C4-2B (cell line): ENCODE data around the gene ASIC2.

Source experiments
- ZFX ChIP-seq: fragments of 450-650 bp; IDR thresholded peaks from 2 replicates; pipeline ENCODE4 v1.6.1; 2017
- TF ChIP-seq, protein P1 (sequence below): fragments of 450-650 bp; conservative IDR thresholded peaks from 2 replicates; pipeline ENCODE4 v1.5.1; 2017; ENCODE audit warnings: mild to moderate bottlenecking

DNA sequence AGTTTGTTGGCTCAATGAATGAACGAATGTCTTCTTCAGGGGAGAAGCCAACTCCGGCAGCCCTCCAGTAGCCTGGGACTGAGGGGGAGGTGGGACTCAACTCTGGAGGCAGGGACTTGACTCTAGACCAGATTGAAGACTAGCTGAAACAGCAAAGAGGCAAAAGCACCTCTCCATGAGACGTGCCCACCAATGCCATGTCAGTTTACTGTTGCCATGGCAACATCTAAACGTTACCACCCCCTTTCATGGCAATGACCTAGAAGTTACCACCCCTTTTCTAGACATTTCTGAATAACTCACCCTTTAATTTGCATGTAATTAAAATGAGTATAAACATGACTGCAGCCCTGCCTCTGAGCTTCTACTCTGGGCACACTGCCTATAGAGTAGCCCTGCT lies 91.8 kb downstream of the ASIC2 start:
- TF ChIP-seq, protein P1, sequence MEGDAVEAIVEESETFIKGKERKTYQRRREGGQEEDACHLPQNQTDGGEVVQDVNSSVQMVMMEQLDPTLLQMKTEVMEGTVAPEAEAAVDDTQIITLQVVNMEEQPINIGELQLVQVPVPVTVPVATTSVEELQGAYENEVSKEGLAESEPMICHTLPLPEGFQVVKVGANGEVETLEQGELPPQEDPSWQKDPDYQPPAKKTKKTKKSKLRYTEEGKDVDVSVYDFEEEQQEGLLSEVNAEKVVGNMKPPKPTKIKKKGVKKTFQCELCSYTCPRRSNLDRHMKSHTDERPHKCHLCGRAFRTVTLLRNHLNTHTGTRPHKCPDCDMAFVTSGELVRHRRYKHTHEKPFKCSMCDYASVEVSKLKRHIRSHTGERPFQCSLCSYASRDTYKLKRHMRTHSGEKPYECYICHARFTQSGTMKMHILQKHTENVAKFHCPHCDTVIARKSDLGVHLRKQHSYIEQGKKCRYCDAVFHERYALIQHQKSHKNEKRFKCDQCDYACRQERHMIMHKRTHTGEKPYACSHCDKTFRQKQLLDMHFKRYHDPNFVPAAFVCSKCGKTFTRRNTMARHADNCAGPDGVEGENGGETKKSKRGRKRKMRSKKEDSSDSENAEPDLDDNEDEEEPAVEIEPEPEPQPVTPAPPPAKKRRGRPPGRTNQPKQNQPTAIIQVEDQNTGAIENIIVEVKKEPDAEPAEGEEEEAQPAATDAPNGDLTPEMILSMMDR = no peak
- no peak for TF ChIP-seq ZFX
